ENCODE measurements around the gene PATE1.

The PATE1 gene

DNA sequence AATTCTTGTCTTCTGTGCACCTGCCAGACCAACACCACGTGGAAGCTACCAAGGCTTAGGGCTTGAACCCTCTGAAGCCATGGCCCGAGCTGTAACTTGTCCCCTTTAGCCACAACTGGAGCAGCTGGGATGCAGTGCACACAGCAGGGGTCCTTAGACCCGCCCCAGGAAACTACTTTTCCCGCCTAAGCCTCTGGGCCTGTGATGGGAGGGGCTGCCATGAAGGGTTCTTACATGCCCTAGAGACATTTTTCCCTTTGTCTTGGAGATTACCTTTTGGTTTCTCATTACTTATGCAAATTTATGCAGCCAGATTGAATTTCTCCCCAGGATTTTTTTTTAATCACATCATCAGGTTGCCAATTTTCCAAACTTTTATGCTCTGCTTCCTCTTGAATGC lies 51.6 kb downstream of the PATE1 start:
- DNase-seq = no peak
